AG09309 (cell line): Measurements from ENCODE around the gene PPIF.

Experiments used
- DNase-seq: peaks from one replicate; pipeline ENCODE4 v3.0.0-alpha.2; 2010; ENCODE audit warnings: low read depth
- H3K4me3 ChIP-seq: 2 replicates; pipeline ENCODE4 v1.5.1; 2011; ENCODE audit warnings: mild to moderate bottlenecking, low read depth, low read length, moderate library complexity; ENCODE audit not compliant: control insufficient read depth
- TF ChIP-seq, protein P1 (sequence below): IDR thresholded peaks from 2 replicates; pipeline ENCODE4 v1.5.1; 2011; ENCODE audit warnings: mild to moderate bottlenecking, low read depth, low read length, inconsistent platforms; ENCODE audit not compliant: insufficient read depth, control insufficient read depth; ENCODE audit errors: missing control alignments

PPIF gene

DNA sequence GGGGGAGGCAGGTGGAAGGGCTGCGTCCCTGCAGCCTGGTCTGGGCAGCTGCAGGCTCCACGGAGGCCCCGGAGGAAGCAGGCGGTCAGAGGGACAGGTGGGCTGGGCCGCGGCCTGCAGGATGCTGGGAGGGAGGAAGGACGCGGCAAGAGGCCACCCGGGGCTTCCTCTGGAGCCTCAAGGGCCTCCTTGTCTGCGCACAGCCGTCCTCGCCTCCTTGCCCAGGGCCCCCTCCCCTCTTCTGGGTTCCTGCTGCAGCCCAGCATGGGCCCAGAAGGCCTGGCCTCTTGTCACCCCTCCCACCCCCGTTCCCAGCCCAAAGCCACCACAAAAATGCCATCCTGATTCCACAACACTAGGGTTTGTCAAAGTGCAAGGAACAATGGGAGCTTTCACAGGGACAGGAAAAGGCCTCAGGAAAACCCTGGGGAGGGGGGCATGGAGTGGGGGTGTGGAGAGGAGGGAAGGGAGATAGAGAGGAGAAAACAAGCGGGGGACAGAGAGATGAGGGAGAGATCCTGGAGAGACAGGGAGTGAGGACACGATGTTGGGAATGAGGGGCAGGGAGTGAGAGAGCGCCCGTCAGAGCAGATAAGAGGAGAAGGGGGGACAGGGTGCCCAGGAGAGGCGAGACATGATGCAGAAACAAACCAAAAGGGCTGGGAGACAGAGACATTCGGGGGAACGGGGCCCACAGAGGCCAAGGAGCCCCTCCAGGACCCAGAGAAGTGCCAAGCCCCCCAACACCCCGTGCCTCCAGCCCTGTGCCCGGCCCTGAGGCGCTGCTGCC lies 56.4 kb downstream of the PPIF start:
- no peak overlapping the region for H3K4me3 ChIP-seq
- TF ChIP-seq, protein P1, sequence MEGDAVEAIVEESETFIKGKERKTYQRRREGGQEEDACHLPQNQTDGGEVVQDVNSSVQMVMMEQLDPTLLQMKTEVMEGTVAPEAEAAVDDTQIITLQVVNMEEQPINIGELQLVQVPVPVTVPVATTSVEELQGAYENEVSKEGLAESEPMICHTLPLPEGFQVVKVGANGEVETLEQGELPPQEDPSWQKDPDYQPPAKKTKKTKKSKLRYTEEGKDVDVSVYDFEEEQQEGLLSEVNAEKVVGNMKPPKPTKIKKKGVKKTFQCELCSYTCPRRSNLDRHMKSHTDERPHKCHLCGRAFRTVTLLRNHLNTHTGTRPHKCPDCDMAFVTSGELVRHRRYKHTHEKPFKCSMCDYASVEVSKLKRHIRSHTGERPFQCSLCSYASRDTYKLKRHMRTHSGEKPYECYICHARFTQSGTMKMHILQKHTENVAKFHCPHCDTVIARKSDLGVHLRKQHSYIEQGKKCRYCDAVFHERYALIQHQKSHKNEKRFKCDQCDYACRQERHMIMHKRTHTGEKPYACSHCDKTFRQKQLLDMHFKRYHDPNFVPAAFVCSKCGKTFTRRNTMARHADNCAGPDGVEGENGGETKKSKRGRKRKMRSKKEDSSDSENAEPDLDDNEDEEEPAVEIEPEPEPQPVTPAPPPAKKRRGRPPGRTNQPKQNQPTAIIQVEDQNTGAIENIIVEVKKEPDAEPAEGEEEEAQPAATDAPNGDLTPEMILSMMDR = no peak
- DNase-seq = no peak

DNA sequence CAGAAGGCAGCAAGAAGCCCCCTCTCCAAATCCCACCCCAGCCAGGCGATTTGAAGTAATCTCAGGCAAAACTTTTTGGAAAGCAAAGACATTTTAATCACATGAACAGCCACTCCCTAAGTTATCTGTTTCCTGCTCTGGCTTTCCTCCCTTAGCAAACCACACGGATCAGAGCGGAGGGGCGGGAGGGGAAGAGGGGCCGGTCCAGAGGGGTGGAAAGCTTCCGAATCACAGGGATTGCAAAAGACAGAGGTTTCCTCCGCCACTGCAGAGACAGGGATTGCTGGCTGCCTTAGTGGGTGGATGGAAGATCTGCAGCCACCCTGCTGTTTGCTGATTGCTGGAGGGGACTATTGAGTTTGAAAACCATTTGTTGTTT lies 57.0 kb downstream of the PPIF start:
- TF ChIP-seq, protein P1 = no peak
- no peak overlapping the region for H3K4me3 ChIP-seq
- DNase-seq = peak; percentile 61

DNA sequence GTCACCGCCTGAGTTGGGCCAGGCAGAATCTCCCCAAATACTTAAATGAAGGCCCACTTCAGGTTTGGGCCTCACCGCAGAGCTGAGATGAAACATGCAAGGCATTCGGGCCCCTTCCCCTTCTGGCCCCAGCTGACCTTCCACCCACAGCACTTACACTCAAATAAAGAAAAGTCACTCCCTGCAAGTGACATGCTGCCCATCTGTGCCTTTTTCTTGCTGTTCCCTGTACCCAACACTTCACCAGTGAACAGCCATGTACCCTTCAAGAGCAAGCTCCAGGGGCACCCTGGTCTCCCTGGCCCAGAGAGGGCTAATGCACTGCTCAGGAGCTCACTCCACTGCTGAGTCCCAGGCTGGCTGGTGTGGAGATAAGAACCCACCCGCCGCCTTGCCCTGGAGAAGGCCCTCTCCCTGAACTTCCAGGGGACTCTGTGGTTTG lies 57.4 kb downstream of the PPIF start:
- no peak overlapping the region for H3K4me3 ChIP-seq
- no peak for DNase-seq
- TF ChIP-seq, protein P1 = no peak
